DMS53 treated with DMSO at 0.1 percent for 48 hours (cell line): ENCODE data around the gene LITAF.
"Not testable (repeated sequence)": the region's sequence is repeated elsewhere in the genome, so short reads cannot be mapped to it uniquely, and the experiment has no call there.

Source experiments
- DNase-seq: peaks from one replicate; lab custom pipeline; 2025; ENCODE audit not compliant: unreplicated experiment; lab: John Stamatoyannopoulos, UW

LITAF gene

GRCh38 chr16:11621539-11621919, 34.8 kb upstream of the LITAF start:
- DNase-seq = no peak

- no peak for DNase-seq
These were observed 33.7 kb upstream of the LITAF start for GRCh38 chr16:11620243-11621003.

- DNase-seq = no peak
These were observed 32.7 kb upstream of the LITAF start for GRCh38 chr16:11619327-11619851.

- no peak for DNase-seq
These were observed 31.5 kb upstream of the LITAF start for GRCh38 chr16:11618107-11618717.

GRCh38 chr16:11615748-11616447, 29.2 kb upstream of the LITAF start:
- DNase-seq = no peak

GRCh38 chr16:11614587-11615175, 28.0 kb upstream of the LITAF start:
- DNase-seq = no peak

GRCh38 chr16:11613381-11614303, 26.9 kb upstream of the LITAF start:
- DNase-seq = no peak

GRCh38 chr16:11612665-11613025, 25.9 kb upstream of the LITAF start:
- DNase-seq = no peak

- DNase-seq = no peak
These were observed 25.3 kb upstream of the LITAF start for GRCh38 chr16:11611871-11612664.

- DNase-seq = no peak
These were observed 23.9 kb upstream of the LITAF start for GRCh38 chr16:11610580-11610979.

- DNase-seq = no peak
These were observed 23.4 kb upstream of the LITAF start for GRCh38 chr16:11610121-11610505.

- no peak for DNase-seq
These were observed 22.9 kb upstream of the LITAF start for GRCh38 chr16:11609474-11610120.

GRCh38 chr16:11605891-11606290, 19.2 kb upstream of the LITAF start:
- DNase-seq = no peak

- DNase-seq = no peak
These were observed 18.8 kb upstream of the LITAF start for GRCh38 chr16:11605564-11605886.

GRCh38 chr16:11604783-11605563, 18.3 kb upstream of the LITAF start:
- no peak for DNase-seq

GRCh38 chr16:11604296-11604695, 17.6 kb upstream of the LITAF start:
- not testable (repeated sequence) for DNase-seq

- DNase-seq = no peak
These were observed 16.6 kb upstream of the LITAF start for GRCh38 chr16:11603331-11603750.

- DNase-seq = peak; percentile 88
These were observed 15.6 kb upstream of the LITAF start for GRCh38 chr16:11602321-11602720.

GRCh38 chr16:11601911-11602310, 15.2 kb upstream of the LITAF start:
- DNase-seq = no peak
